Esophagus squamous epithelium (tissue), 5 donors: ENCODE results near the gene PADI4. TPM values are rescaled to one million over a fixed set of nuclear protein-coding genes. Genes with fewer than 3 reads are reported as not detected.

Source experiments
- DNase-seq: peaks from one replicate; lab custom pipeline; 2025; lab: John Stamatoyannopoulos, UW
- H3K27ac ChIP-seq, 4 donors: fragments of 200-600 bp; sonication (generic); one replicate each; pipeline ENCODE4 v1.5.1; 2016 to 2019; ENCODE audit warnings: mild to moderate bottlenecking in 1 of 4
- H3K27me3 ChIP-seq, 4 donors: fragments of 200-600 bp; sonication (generic); 1 replicate in 3 of 4; 2 replicates in 1 of 4; pipeline versions ENCODE4 v1.5.1 to v1.6.0; 2017 to 2021; ENCODE audit warnings: antibody characterized with exemption in 1 of 4
- H3K36me3 ChIP-seq, 3 donors: fragments of 200-600 bp; sonication (generic); one replicate each; pipeline ENCODE4 v1.5.1; 2016 to 2019
- H3K4me1 ChIP-seq, 3 donors: fragments of 200-600 bp; sonication (generic); one replicate each; pipeline ENCODE4 v1.5.1; 2017 to 2019
- H3K4me3 ChIP-seq, 4 donors: fragments of 200-600 bp; sonication (generic); 1 replicate in 3 of 4; 2 replicates in 1 of 4; pipeline ENCODE4 v1.5.1; 2016 to 2019; ENCODE audit warnings: mild to moderate bottlenecking in 2 of 4, moderate library complexity in 1 of 4
- H3K9me3 ChIP-seq, 3 donors: fragments of 200-600 bp; sonication (generic); one replicate each; pipeline ENCODE4 v1.5.1; 2016 to 2019
- POLR2A ChIP-seq, 4 donors: fragments of 450-650 bp; IDR thresholded peaks; one replicate each; pipeline ENCODE4 v1.6.1; 2017; ENCODE audit warnings: antibody characterized with exemption in 4 of 4, mild to moderate bottlenecking in 4 of 4, moderate library complexity in 3 of 4
- WGBS, 2 donors: methylation state at CpG; one replicate each; pipeline ENCODE4 v1.1.5; 2018; 5-methylcytosine and 5-hydroxymethylcytosine counted together
- intact Hi-C: fragments of 100-400 bp; cut with DNase I; formaldehyde crosslinking; loops from one replicate; pipeline ENCODE4 v1.15.0; 2022
- total RNA-seq, 4 donors: library from RNA; depleted of rRNA; stranded (reverse); fragments of >200 nt; gene quantifications; one replicate each; pipeline ENCODE4 v1.1.0, GENCODE V29; 2016
- TF ChIP-seq, protein P1 (sequence below), 6 experiments: fragments of 450-650 bp in 4 of 6; fragments of 200-600 bp in 2 of 6; sonication (generic) in 2 of 6; IDR thresholded peaks; one replicate each; pipeline ENCODE4 v1.5.1; 2016 to 2019; ENCODE audit warnings: antibody characterized with exemption in 6 of 6, mild to moderate bottlenecking in 4 of 6, moderate library complexity in 4 of 6
- donor health status: DM: yes; HTN: yes; CAD: no.

The PADI4 gene
- total RNA-seq, 4 donors from 2014 or later = not detected

DNA sequence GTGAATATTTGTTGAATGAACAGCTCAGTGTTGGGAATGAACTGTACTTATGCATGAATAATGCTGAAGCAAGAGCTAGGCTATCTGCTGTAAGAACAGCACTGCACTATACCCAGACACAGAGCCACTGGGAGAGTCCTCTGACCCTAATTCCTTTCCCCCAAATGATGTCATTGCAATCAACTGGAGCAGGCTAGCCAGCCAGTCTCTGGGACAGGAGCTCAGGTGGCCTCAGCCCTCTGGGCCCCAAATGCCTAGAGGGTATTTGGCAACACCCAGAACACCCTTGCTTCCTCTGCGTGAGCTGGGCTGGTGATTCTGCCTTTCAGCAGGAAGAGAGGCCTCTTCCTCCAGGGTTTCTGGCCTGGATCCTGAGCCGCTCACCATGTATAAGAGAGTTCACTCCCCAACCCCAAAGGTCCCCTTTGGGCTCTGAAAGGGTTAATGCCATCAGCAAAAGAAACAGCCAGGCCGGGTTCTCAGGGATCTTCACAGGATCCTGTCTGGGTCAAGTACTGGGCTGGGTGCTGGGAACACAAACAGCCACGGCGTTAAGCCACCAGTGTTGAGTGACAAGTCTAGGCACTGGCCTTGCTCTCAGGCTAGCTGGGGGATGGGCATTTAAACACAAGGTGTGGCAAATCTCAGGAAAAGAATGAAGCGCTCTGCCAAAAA is 3.7 kb upstream of the PADI4 start:
- peaks cover 0 to 25% (median 0%) of the 10 kb centered on the region in 4 donors for H3K27me3 ChIP-seq
- intact Hi-C loops = no loop called here
- H3K9me3 ChIP-seq = peaks cover 0 to 14% (median 0%) of the 10 kb centered on the region in 3 donors
- no peak for DNase-seq
- peak overlapping the region in 3 of 4 donors; percentile 32 to 79 (median 72) for H3K27ac ChIP-seq
- no peak overlapping the region for H3K4me3 ChIP-seq
- TF ChIP-seq POLR2A (IDR thresholded peaks at IDR 0.05) = no peak
- TF ChIP-seq, protein P1, sequence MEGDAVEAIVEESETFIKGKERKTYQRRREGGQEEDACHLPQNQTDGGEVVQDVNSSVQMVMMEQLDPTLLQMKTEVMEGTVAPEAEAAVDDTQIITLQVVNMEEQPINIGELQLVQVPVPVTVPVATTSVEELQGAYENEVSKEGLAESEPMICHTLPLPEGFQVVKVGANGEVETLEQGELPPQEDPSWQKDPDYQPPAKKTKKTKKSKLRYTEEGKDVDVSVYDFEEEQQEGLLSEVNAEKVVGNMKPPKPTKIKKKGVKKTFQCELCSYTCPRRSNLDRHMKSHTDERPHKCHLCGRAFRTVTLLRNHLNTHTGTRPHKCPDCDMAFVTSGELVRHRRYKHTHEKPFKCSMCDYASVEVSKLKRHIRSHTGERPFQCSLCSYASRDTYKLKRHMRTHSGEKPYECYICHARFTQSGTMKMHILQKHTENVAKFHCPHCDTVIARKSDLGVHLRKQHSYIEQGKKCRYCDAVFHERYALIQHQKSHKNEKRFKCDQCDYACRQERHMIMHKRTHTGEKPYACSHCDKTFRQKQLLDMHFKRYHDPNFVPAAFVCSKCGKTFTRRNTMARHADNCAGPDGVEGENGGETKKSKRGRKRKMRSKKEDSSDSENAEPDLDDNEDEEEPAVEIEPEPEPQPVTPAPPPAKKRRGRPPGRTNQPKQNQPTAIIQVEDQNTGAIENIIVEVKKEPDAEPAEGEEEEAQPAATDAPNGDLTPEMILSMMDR (IDR thresholded peaks at IDR 0.05) = no peak
- no peaks in the 10 kb centered on the region for H3K36me3 ChIP-seq
- WGBS, 2 donors = 9 to 30% methylated on average over 2 to 5 of the region's 6 CpGs
- peaks cover 4 to 57% (median 21%) of the 10 kb centered on the region in 3 donors for H3K4me1 ChIP-seq

DNA sequence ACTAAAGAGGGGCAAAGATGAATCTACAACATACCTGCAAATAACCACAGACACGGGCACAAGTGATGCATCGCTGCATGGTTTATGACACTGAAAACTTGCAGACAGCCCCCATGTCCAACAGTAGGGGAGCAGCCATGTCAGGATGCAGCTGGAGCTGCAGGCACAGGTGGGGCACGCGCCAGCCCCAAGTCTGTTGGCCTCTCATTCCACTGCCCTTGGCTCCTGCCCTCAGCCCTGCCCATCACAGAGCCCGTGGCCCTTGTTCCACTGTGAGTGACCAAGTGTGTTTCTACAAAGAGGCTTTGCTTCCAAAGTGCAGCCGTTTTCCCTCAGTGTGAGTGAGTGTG is 3.2 kb upstream of the PADI4 start:
- WGBS, 2 donors = 29 to 35% methylated on average over 4 to 6 of the region's 6 CpGs
- Histone ChIP-seq H3K4me3 (no peak overlapping the region), H3K27me3 (peaks cover 0 to 30% (median 0%) of the 10 kb centered on the region in 4 donors), H3K4me1 (peaks cover 4 to 51% (median 21%) of the 10 kb centered on the region in 3 donors), H3K27ac (peak overlapping the region in 3 of 4 donors; percentile 32 to 79 (median 72)), H3K9me3 (peaks cover 0 to 14% (median 0%) of the 10 kb centered on the region in 3 donors), H3K36me3 (no peaks in the 10 kb centered on the region)
- TF ChIP-seq POLR2A (IDR thresholded peaks at IDR 0.05) = no peak
- DNase-seq = no peak
- intact Hi-C loops = no loop called here

DNA sequence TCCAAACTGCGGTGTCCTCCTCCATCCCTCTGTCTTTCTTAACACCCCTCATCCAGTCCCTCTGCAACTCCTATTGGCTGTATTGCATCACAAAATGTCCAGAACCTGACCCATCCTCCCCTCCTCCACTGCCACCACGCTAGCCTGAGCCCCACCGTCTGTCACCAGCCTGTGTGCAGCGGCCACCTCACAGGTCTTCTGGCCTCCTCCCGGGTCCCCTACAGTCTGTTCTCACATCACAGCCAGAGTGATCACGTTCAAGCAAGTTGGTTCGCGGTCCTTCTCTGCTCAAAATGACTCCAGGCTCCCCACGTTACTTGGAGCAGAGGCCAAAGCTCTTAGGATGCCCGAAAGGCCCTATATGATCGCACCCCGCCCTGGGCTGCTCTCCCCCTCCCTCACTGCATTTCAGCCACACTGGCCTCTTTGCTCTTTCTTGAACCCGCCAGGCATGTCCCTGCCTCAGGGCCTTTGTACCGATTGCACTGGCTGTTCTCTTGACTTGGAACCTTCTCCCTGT is 2.4 kb upstream of the PADI4 start:
- DNase-seq = no peak
- intact Hi-C loops = no loop called here
- Histone ChIP-seq H3K9me3 (peaks cover 0 to 14% (median 0%) of the 10 kb centered on the region in 3 donors), H3K27ac (no peak overlapping the region), H3K4me1 (peaks cover 4 to 48% (median 21%) of the 10 kb centered on the region in 3 donors), H3K4me3 (no peak overlapping the region), H3K27me3 (peaks cover 0 to 39% (median 0%) of the 10 kb centered on the region in 4 donors), H3K36me3 (no peaks in the 10 kb centered on the region)
- 67 to 70% methylated on average over 13 of the region's 14 CpGs for WGBS, 2 donors
- TF ChIP-seq, protein P1 (IDR thresholded peaks at IDR 0.05) = no peak
- no peak for TF ChIP-seq POLR2A (IDR thresholded peaks at IDR 0.05)

DNA sequence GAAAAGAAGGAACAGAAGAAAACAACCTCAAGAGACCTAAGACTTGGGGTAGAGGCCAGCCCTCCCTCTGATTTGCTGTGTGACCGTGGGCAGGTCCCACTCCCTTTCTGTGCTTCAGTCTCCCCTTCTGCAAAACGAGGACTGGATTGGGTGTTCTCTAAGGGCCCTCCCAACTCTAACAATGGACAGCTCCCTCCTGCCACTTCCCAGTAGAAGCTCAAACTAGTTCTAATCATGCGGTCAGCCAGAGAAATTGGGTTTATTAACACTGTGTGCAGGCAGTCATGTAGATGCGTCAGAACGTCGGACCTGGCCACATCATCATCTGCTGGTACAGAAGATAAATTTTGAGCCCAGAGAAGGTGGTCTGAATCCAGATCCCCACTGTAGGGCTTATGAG is 1.6 kb upstream of the PADI4 start:
- no peaks in the 10 kb centered on the region for H3K36me3 ChIP-seq
- TF ChIP-seq, protein P1 (IDR thresholded peaks at IDR 0.05) = no peak
- TF ChIP-seq POLR2A (IDR thresholded peaks at IDR 0.05) = no peak
- H3K4me3 ChIP-seq = no peak overlapping the region
- intact Hi-C loops = no loop called here
- H3K4me1 ChIP-seq = peaks cover 4 to 48% (median 21%) of the 10 kb centered on the region in 3 donors
- no peak for DNase-seq
- H3K27ac ChIP-seq = no peak overlapping the region
- H3K27me3 ChIP-seq = peaks cover 0 to 46% (median 0%) of the 10 kb centered on the region in 4 donors
- WGBS, 2 donors = 67 to 74% methylated on average over 5 to 6 of the region's 6 CpGs
- H3K9me3 ChIP-seq = peaks cover 0 to 14% (median 0%) of the 10 kb centered on the region in 3 donors

DNA sequence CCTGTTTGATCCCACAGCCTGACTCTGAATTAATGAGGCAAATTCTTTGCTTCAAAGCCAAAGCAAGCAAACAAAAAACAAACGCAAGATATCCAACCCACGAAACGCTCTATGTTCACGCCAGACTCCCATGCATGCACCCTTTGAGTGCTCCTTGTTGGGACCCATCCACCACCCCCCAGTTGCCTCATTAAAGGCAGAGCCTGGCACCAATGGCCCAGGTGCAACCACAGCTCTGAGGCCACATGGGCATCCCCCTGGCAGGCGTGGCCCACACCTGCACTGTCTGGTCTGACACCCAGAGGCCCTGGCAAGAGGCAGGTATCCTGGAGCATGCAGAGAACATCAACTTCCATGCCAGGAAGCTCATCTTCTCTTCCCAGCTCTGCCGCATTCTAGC is 1.1 kb upstream of the PADI4 start:
- H3K4me1 ChIP-seq = peaks cover 4 to 48% (median 21%) of the 10 kb centered on the region in 3 donors
- TF ChIP-seq POLR2A (IDR thresholded peaks at IDR 0.05) = no peak
- TF ChIP-seq, protein P1 (IDR thresholded peaks at IDR 0.05) = no peak
- peaks cover 0 to 52% (median 0%) of the 10 kb centered on the region in 4 donors for H3K27me3 ChIP-seq
- H3K27ac ChIP-seq = no peak overlapping the region
- intact Hi-C loops = no loop called here
- WGBS, 2 donors = 22 to 41% methylated on average over 5 to 6 of the region's 6 CpGs
- no peak for DNase-seq
- H3K4me3 ChIP-seq = no peak overlapping the region
- H3K9me3 ChIP-seq = peaks cover 0 to 10% (median 0%) of the 10 kb centered on the region in 3 donors
- H3K36me3 ChIP-seq = no peaks in the 10 kb centered on the region
